Cardiac muscle cell (in vitro differentiated cells and primary cell): ENCODE measurements around the gene C2orf92. TPM values are rescaled to one million over a fixed set of nuclear protein-coding genes. Genes with fewer than 3 reads are reported as not detected.

Experiments used
- DNase-seq, 2 donors: peaks; one replicate each; pipeline versions ENCODE4 v3.0.0 to v3.0.0-alpha.2; 2010 to 2017; ENCODE audit warnings: low read depth in 1 of 2, low spot score in 1 of 2
- H3K27ac ChIP-seq: fragments of 200-600 bp; sonication (generic); 2 replicates; pipeline ENCODE4 v1.5.1; 2016
- H3K27me3 ChIP-seq: fragments of 200-600 bp; sonication (generic); 2 replicates; pipeline ENCODE4 v1.6.0; 2016; ENCODE audit warnings: control low read depth
- H3K36me3 ChIP-seq: fragments of 200-600 bp; sonication (generic); 2 replicates; pipeline ENCODE4 v1.5.1; 2016; ENCODE audit warnings: control low read depth
- H3K4me1 ChIP-seq: fragments of 200-600 bp; sonication (generic); 2 replicates; pipeline ENCODE4 v1.8.1; 2017; ENCODE audit warnings: low read depth, mild to moderate bottlenecking, mixed run types
- H3K4me3 ChIP-seq: fragments of 200-600 bp; sonication (generic); 2 replicates; pipeline ENCODE4 v1.5.1; 2016; ENCODE audit warnings: mild to moderate bottlenecking
- H3K9me3 ChIP-seq: fragments of 200-600 bp; sonication (generic); 2 replicates; pipeline ENCODE4 v1.5.1; 2017; ENCODE audit warnings: low read depth, mild to moderate bottlenecking, control low read depth
- CTCF ChIP-seq: IDR thresholded peaks from 2 replicates; pipeline ENCODE4 v1.5.1; 2012; ENCODE audit warnings: low read depth, mild to moderate bottlenecking, low read length
- polyA plus RNA-seq: library from polyadenylated mRNA; unstranded; fragments of >200 nt; fragmentation: Nextera tagmentation; extraction: Ambion mirVana; gene quantifications from 2 replicates; pipeline ENCODE4 v1.2.1, GENCODE V29; 2016
- total RNA-seq: library from RNA; depleted of rRNA; stranded (reverse); fragments of >200 nt; gene quantifications from 2 replicates; pipeline ENCODE4 v1.2.3, GENCODE V29; 2016

The C2orf92 gene
- total and polyA plus RNA-seq, 2 experiments from 2014 or later: 6.7 to 9.4 TPM

DNA sequence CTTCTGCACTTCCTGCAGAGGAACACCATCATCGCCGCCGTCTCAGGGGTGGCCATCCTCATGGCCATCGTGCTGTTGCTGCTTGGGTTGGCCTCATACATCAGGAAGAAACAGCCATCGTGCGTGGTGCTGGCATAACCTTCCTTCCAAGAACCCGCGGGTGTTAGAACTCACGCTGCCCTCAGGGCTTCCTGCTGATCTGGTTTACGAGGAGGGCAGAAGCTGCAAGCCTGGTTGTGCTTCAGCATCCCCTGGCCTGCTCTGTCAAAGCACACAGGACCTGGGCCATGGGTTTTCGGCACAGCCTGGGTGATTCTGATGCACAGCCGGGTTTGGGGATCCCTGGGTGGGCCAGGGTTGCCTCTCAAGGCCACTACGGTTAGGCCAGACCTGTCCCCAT is 31.7 kb downstream of the C2orf92 start:
- no peaks in the 10 kb centered on the region for H3K4me1 ChIP-seq
- no peak for DNase-seq
- H3K9me3 ChIP-seq: no peaks in the 10 kb centered on the region
- no peak overlapping the region for H3K27ac ChIP-seq
- H3K27me3 ChIP-seq: no peaks in the 10 kb centered on the region
- no peak overlapping the region for H3K4me3 ChIP-seq
- no peaks in the 10 kb centered on the region for H3K36me3 ChIP-seq
- TF ChIP-seq CTCF: no peak

GRCh38 chr2:97701851-97702465 is 32.4 kb downstream of the C2orf92 start:
- TF ChIP-seq CTCF: no peak
- Histone ChIP-seq H3K4me1 (no peaks in the 10 kb centered on the region), H3K4me3 (no peak overlapping the region), H3K36me3 (no peaks in the 10 kb centered on the region), H3K9me3 (no peaks in the 10 kb centered on the region), H3K27me3 (no peaks in the 10 kb centered on the region), H3K27ac (no peak overlapping the region)
- DNase-seq: peak in 1 of 2 donors; percentile 25

DNA sequence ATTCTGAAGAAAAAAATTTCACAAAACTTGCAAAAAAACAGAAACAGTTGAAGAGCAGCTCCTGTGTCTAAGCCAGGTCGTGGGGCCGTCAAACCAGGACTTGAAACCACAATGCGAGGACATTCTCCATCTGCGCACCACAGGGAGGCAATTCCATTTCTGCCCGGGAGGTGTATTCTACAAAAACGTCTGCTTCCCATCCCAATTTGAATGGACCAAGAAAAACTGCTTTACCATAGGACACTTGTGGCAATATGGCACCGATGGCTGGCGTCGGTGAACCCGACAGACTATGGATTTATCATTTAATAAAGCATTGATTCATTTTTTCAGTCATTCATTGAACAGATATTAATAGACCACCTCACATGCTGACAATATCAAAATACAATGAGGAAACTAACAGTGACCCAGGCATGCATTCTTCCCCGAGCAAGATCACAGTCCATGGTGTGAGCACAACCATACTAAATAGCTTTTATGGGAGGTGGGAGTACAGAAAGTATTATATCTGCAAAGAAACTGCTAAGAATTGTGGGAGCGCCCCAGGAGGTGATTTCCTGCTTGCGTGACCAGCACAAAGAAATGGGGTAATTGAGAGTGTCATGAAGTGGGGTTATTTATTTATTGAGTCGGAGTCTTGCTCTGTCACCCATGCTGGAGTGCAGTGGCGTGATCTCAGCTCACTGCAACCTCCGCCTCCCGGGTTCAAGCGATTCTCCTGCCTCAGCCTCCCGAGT is 33.4 kb downstream of the C2orf92 start:
- DNase-seq: no peak

GRCh38 chr2:97703741-97704140 is 34.2 kb downstream of the C2orf92 start:
- Histone ChIP-seq H3K36me3 (no peaks in the 10 kb centered on the region), H3K9me3 (no peaks in the 10 kb centered on the region), H3K27ac (no peak overlapping the region), H3K27me3 (no peaks in the 10 kb centered on the region), H3K4me1 (no peaks in the 10 kb centered on the region), H3K4me3 (no peak overlapping the region)
- no peak for TF ChIP-seq CTCF
- no peak for DNase-seq

More for the DNA sequence above, 33.4 kb downstream of the C2orf92 start:
- Histone ChIP-seq H3K4me1 (no peaks in the 10 kb centered on the region), H3K9me3 (no peaks in the 10 kb centered on the region), H3K4me3 (no peak overlapping the region), H3K36me3 (no peaks in the 10 kb centered on the region), H3K27ac (no peak overlapping the region), H3K27me3 (no peaks in the 10 kb centered on the region)
- TF ChIP-seq CTCF: no peak

GRCh38 chr2:97704989-97705388 is 35.5 kb downstream of the C2orf92 start:
- no peak for DNase-seq
- no peak for TF ChIP-seq CTCF
- no peak overlapping the region for H3K27ac ChIP-seq
- H3K4me1 ChIP-seq: no peaks in the 10 kb centered on the region
- H3K4me3 ChIP-seq: no peak overlapping the region
- H3K27me3 ChIP-seq: no peaks in the 10 kb centered on the region
- no peaks in the 10 kb centered on the region for H3K9me3 ChIP-seq
- no peaks in the 10 kb centered on the region for H3K36me3 ChIP-seq
